Neuron (in vitro differentiated cells): Measurements from ENCODE around the gene PYGM.

Source experiments
- H2AFZ ChIP-seq: one replicate; pipeline ENCODE4 v1.6.1; 2013; ENCODE audit warnings: low read depth, mild to moderate bottlenecking, inconsistent platforms, low read length, moderate library complexity
- H3K27me3 ChIP-seq: one replicate; pipeline ENCODE4 v1.6.1; 2013; ENCODE audit warnings: low read length; ENCODE audit not compliant: insufficient read depth
- H3K36me3 ChIP-seq: one replicate; pipeline ENCODE4 v1.6.1; 2013; ENCODE audit warnings: low read length; ENCODE audit not compliant: insufficient read depth
- H3K4me1 ChIP-seq: one replicate; pipeline ENCODE4 v1.6.1; 2013; ENCODE audit warnings: low read length; ENCODE audit not compliant: insufficient read depth
- H3K4me3 ChIP-seq: 2 replicates; pipeline ENCODE4 v1.5.1; 2013; ENCODE audit warnings: mild to moderate bottlenecking, low read length, moderate library complexity
- H3K9me3 ChIP-seq: one replicate; pipeline ENCODE4 v1.6.1; 2013; ENCODE audit warnings: low read length

Gene PYGM

DNA sequence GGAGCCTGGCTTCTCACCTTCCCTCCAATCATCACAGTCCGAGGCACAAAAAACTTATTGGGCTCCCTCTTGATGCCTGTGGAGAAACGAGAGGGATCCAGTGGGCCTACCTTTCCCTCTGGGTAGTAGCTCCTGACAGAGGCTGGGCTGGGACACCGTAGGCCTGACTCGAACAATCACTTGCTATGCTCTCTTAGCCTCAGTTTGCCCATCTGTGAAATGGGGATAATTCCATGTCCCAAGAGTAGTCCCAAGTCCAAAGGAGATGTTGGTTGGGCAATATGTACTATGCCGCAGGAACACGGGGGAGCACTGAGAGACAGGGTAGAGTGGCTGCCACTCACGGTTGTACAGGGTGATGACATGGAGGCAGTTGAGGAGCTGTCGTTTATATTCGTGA is 8.2 kb downstream of the PYGM start:
- H3K27me3 ChIP-seq: no peaks in the 10 kb centered on the region
- H2AFZ ChIP-seq: no peak overlapping the region
- no peaks in the 10 kb centered on the region for H3K9me3 ChIP-seq
- H3K4me1 ChIP-seq: no peaks in the 10 kb centered on the region
- no peaks in the 10 kb centered on the region for H3K36me3 ChIP-seq
- H3K4me3 ChIP-seq: no peak overlapping the region

GRCh38 chr11:64751136-64751535 is 8.6 kb downstream of the PYGM start:
- Histone ChIP-seq H3K4me3 (no peak overlapping the region), H2AFZ (no peak overlapping the region), H3K4me1 (no peaks in the 10 kb centered on the region), H3K9me3 (no peaks in the 10 kb centered on the region), H3K27me3 (peaks cover 3% of the 10 kb centered on the region), H3K36me3 (no peaks in the 10 kb centered on the region)

GRCh38 chr11:64750361-64751054 is 9.3 kb downstream of the PYGM start:
- H3K36me3 ChIP-seq: no peaks in the 10 kb centered on the region
- H3K4me1 ChIP-seq: peaks cover 4% of the 10 kb centered on the region
- peaks cover 7% of the 10 kb centered on the region for H3K27me3 ChIP-seq
- H3K9me3 ChIP-seq: no peaks in the 10 kb centered on the region
- no peak overlapping the region for H2AFZ ChIP-seq
- no peak overlapping the region for H3K4me3 ChIP-seq

DNA sequence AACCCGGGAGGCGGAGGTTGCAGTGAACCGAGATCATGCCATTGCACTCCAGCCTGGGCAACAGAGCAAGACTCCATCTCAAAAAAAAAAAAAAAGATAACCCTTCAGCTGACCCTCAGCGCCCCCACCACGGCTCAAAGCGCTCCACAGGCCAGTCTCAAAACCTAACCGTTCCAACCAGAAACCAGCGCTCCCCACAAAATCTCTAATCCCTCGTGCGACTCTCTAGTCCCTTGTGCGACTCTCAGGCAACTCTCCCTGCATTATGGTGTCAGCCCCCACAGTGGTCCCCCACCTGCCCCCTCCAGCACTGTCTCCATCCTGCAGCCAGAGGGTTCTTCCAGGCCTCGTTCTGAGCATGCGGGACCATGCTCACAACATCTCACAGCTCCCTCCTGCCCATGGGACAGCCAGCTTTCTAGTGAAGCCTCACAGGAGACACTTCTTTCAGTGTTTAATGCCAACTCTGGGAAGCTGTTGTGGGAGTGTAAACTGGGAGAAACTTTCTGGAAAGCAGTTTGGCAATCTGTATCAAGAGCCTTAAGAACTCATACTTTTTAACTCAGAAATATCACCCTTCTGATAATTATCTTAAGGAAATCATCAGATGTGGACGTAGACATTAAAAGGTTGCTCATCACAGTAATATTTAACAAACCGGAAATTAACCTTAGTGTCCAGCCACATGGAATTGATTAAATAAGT is 11.7 kb downstream of the PYGM start:
- Histone ChIP-seq H3K9me3 (no peaks in the 10 kb centered on the region), H3K27me3 (peaks cover 23% of the 10 kb centered on the region), H3K4me1 (peaks cover 14% of the 10 kb centered on the region), H2AFZ (no peak overlapping the region), H3K36me3 (no peaks in the 10 kb centered on the region), H3K4me3 (no peak overlapping the region)

- Histone ChIP-seq H3K27me3 (peaks cover 39% of the 10 kb centered on the region), H2AFZ (no peak overlapping the region), H3K4me3 (no peak overlapping the region)
These were observed 13.3 kb downstream of the PYGM start for GRCh38 chr11:64746486-64746885.

DNA sequence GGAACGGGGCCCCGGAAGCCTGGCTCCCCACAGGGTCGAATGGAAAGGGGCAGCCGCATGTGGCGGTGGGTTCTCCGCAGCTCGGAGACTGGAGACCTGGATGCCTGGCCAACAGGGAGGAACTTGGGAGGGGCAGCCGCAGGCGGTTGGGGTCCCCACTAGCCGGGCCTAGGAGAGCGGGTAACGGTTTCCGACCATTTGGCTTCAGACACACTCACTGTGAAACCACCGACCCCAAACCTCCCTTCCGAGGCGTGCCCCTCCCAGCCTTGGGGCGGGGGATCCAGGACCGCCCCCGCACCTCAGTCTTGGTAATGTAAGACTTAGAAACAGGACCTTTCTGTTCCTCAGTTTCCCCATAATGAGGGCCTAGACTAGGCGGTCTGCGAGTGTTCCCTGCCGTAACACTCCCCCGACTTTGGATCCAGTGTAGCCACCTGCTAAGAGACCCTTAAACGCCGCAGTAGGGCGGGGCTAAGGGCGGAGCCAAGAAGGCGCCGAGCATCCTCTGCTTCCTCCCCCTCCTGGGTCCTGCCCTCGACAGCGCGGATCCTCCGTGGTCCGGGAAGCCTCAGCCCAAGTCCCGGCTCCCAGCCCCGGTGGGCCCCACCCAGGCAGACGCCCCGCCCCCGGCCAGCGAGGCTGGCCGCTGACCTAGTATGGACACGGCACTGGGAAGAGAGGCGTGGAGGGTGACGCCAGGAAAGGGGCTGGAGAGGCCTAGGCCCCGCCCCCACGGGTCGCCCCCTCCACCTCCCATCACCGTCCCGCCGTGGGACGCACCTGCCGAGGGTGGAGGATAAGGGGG is 14.0 kb downstream of the PYGM start:
- Histone ChIP-seq H3K9me3 (no peaks in the 10 kb centered on the region), H3K4me3 (peak overlapping the region; percentile 36), H3K36me3 (no peaks in the 10 kb centered on the region), H3K27me3 (peaks cover 47% of the 10 kb centered on the region), H3K4me1 (peaks cover 19% of the 10 kb centered on the region), H2AFZ (no peak overlapping the region)

More at GRCh38 chr11:64746486-64746885, 13.3 kb downstream of the PYGM start:
- no peaks in the 10 kb centered on the region for H3K9me3 ChIP-seq
- no peaks in the 10 kb centered on the region for H3K36me3 ChIP-seq
- H3K4me1 ChIP-seq: peaks cover 19% of the 10 kb centered on the region

DNA sequence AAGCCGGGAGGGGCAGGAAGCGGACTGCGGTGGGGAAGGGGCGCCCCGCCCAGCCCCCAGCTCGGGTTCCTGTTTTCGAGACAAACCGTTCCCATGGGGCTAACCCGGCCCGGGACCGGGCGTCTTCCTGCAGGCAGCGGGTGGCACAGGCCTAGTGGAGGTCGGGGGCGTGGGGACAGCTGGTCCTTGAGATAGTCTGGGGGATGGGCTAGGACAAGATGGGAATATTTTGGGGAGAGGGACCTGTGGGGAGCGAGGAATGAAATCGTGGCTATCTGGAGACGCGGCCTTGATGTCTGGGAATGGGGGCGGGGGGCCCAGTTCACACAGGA is 14.6 kb downstream of the PYGM start:
- Histone ChIP-seq H3K4me1 (peaks cover 19% of the 10 kb centered on the region), H3K27me3 (peaks cover 51% of the 10 kb centered on the region), H3K36me3 (no peaks in the 10 kb centered on the region), H3K9me3 (no peaks in the 10 kb centered on the region), H2AFZ (no peak overlapping the region), H3K4me3 (peak overlapping the region; percentile 36)

GRCh38 chr11:64744544-64745188 is 15.1 kb downstream of the PYGM start:
- Histone ChIP-seq H3K4me1 (peaks cover 19% of the 10 kb centered on the region), H3K4me3 (peak overlapping the region; percentile 36), H3K27me3 (peaks cover 54% of the 10 kb centered on the region), H3K9me3 (no peaks in the 10 kb centered on the region), H3K36me3 (no peaks in the 10 kb centered on the region), H2AFZ (no peak overlapping the region)

- H3K4me3 ChIP-seq: peak within 1 kb of the TSS; percentile 36
- H3K27me3 ChIP-seq: peaks cover 54% of the 10 kb centered on the region
- H3K9me3 ChIP-seq: no peaks in the 10 kb centered on the region
- H3K36me3 ChIP-seq: no peaks in the 10 kb centered on the region
- H3K4me1 ChIP-seq: peaks cover 19% of the 10 kb centered on the region
- H2AFZ ChIP-seq: no peak within 1 kb of the TSS
These were observed 15.9 kb downstream of the PYGM start, which contains the start of gene RASGRP2 for GRCh38 chr11:64743591-64744543. TSS of gene RASGRP2 (minus strand) at chr11:64744142. CDS start at chr11:64742866, 1,276 bp downstream.

DNA sequence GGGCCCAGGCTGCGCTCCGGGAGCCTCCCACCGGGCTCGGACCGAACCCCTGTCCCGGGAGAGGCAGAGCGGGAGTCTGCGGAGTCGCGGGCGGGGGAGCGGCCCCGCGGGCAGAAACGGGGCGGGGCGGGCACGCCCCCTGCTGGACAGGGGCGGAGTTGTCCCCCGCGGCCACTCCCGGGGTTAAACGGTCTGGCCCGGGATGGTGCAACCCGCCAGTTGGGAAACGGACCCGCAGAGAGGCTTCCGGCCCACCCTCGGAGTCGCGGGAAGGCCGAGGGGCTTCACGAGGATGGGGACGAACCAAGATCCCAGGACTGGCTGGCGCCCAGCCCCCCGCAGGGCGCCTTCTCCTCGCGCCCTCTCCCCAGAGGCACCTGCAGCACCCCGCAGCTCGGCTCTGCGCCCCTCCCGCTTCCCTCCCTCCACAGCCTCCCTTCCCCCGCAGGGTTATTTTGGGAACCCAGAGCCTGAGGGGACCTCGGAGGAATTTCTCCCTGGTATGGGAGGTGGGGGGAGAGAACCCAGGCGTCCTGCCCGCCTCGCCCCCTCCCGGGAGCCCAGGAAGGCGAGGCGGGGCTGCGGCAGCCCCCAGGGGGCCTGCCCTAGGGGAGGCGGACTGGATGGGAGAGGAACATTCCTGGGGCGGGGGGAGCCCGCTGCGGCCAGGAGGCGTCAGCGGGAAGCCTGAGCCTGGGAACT is 16.7 kb downstream of the PYGM start:
- peaks cover 54% of the 10 kb centered on the region for H3K27me3 ChIP-seq
- H3K4me1 ChIP-seq: peaks cover 19% of the 10 kb centered on the region
- no peaks in the 10 kb centered on the region for H3K9me3 ChIP-seq
- no peak overlapping the region for H3K4me3 ChIP-seq
- H3K36me3 ChIP-seq: no peaks in the 10 kb centered on the region
- no peak overlapping the region for H2AFZ ChIP-seq

DNA sequence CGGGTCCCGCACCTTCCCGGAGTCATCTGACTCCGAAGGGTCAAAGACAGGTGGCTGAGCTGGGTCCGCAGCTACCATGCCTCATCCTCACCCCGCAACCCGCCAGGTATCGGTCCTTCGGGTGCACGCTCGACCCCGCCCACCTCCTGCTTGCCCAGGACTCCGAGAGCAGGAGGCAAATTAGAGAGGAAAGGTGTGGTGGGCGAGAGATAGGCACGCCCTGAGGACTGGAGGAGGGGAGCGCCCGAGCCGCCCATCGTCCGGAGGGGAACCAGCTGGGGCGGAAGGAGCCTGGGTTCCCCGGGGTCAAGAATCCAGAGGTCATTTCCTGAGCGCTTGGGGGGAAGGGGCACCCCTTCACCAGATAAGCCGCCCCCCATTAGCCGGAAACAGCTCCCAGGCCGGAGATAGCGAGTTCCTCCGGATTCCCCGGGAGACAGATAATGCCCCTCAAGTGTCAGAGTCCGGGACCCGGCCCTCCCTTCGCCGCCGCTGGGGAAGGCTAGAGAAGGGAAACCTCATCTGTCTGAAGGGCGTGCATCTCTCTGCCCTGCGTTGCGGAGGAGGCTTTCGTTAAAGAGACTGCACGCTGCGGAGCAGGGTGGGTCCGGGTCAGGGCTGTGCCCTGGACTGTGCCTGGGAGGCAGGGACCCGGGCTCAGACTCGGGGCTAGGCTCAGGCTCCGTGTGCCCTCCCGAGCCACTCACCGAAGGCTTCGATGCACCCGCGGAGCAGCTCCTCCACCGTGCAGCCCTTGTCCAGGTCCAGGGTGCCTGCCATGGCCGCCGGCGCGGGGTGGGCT is 17.5 kb downstream of the PYGM start:
- peaks cover 19% of the 10 kb centered on the region for H3K4me1 ChIP-seq
- no peaks in the 10 kb centered on the region for H3K9me3 ChIP-seq
- H3K4me3 ChIP-seq: no peak overlapping the region
- H3K27me3 ChIP-seq: peaks cover 54% of the 10 kb centered on the region
- H2AFZ ChIP-seq: no peak overlapping the region
- no peaks in the 10 kb centered on the region for H3K36me3 ChIP-seq
